ENCODE results near the gene MYO1D.

- TF ChIP-seq CTCF (IDR thresholded peaks at IDR 0.05): no peak
- TF ChIP-seq POLR2A (IDR thresholded peaks at IDR 0.05): no peak
Measured at GRCh38 chr17:32773856-32774694, 102.8 kb downstream of the MYO1D start.
